Neural crest cell (in vitro differentiated cells): Measurements from ENCODE around the gene LIF. TPM values are rescaled to one million over a fixed set of nuclear protein-coding genes. Genes with fewer than 3 reads are reported as not detected.
A peak's percentile ranks its signal among the peaks of the same experiment; 100 is the strongest.

Experiments used
- DNase-seq: peaks from one replicate; pipeline ENCODE4 v3.0.0; 2021; ENCODE audit warnings: low read depth, mixed read lengths, low spot score
- H3K27ac Mint-ChIP-seq: one replicate; pipeline ENCODE4 v1.8.0; 2021; ENCODE audit warnings: mild to moderate bottlenecking, mixed read lengths; ENCODE audit not compliant: unreplicated experiment
- H3K27me3 Mint-ChIP-seq: 2 replicates; pipeline ENCODE4 v1.8.0; 2021; ENCODE audit warnings: low read depth, mild to moderate bottlenecking, mixed read lengths
- H3K36me3 Mint-ChIP-seq: 2 replicates; pipeline ENCODE4 v1.8.0; 2021; ENCODE audit warnings: low read depth, mild to moderate bottlenecking, mixed read lengths
- H3K4me1 Mint-ChIP-seq: 2 replicates; pipeline ENCODE4 v1.8.0; 2021; ENCODE audit warnings: mixed read lengths
- H3K4me3 Mint-ChIP-seq: one replicate; pipeline ENCODE4 v1.8.0; 2021; ENCODE audit warnings: mild to moderate bottlenecking, mixed read lengths
- H3K9me3 Mint-ChIP-seq: 2 replicates; pipeline ENCODE4 v1.8.0; 2021; ENCODE audit warnings: mixed read lengths
- CTCF ChIP-seq: fragments of 200-600 bp; sonication (generic); conservative IDR thresholded peaks from 2 replicates; pipeline ENCODE4 v1.5.0; 2021; ENCODE audit warnings: antibody characterized with exemption, mild to moderate bottlenecking
- total RNA-seq: library from RNA; stranded (reverse); gene quantifications from 2 replicates; pipeline ENCODE4 v1.2.1, GENCODE V29; 2021

LIF gene
- total RNA-seq, 1 donor from 2014 or later, result 1.1 TPM

- H3K27ac Mint-ChIP-seq, result no peak overlapping the region
- H3K9me3 Mint-ChIP-seq, result peaks cover 6% of the 10 kb centered on the region
- H3K36me3 Mint-ChIP-seq, result no peaks in the 10 kb centered on the region
- peaks cover 33% of the 10 kb centered on the region for H3K4me1 Mint-ChIP-seq
- no peak for TF ChIP-seq CTCF
- peaks cover 3% of the 10 kb centered on the region for H3K27me3 Mint-ChIP-seq
- no peak for DNase-seq
- no peak overlapping the region for H3K4me3 Mint-ChIP-seq
These were observed 49.2 kb downstream of the LIF start for GRCh38 chr22:30197389-30197788.

GRCh38 chr22:30196880-30197336, 49.7 kb downstream of the LIF start:
- no peak for TF ChIP-seq CTCF
- Mint-ChIP-seq H3K27ac (peak overlapping the region; percentile 96), H3K9me3 (peaks cover 6% of the 10 kb centered on the region), H3K4me1 (peaks cover 33% of the 10 kb centered on the region), H3K27me3 (peaks cover 3% of the 10 kb centered on the region), H3K36me3 (no peaks in the 10 kb centered on the region), H3K4me3 (peak overlapping the region; percentile 65)
- DNase-seq, result no peak

- peak; percentile 23 for DNase-seq
- Mint-ChIP-seq H3K4me1 (peaks cover 33% of the 10 kb centered on the region), H3K4me3 (peak overlapping the region; percentile 65), H3K27ac (peak overlapping the region; percentile 96), H3K36me3 (no peaks in the 10 kb centered on the region), H3K27me3 (peaks cover 3% of the 10 kb centered on the region), H3K9me3 (peaks cover 3% of the 10 kb centered on the region)
- no peak for TF ChIP-seq CTCF
These were observed 50.2 kb downstream of the LIF start for GRCh38 chr22:30196141-30196879.

- Mint-ChIP-seq H3K27ac (peak overlapping the region; percentile 96), H3K4me3 (peak overlapping the region; percentile 65), H3K27me3 (peaks cover 3% of the 10 kb centered on the region), H3K4me1 (peaks cover 33% of the 10 kb centered on the region), H3K9me3 (peaks cover 3% of the 10 kb centered on the region), H3K36me3 (no peaks in the 10 kb centered on the region)
- no peak for TF ChIP-seq CTCF
- no peak for DNase-seq
These were observed 51.1 kb downstream of the LIF start for GRCh38 chr22:30195245-30196140.

GRCh38 chr22:30193031-30193775, 53.4 kb downstream of the LIF start:
- peaks cover 29% of the 10 kb centered on the region for H3K4me1 Mint-ChIP-seq
- H3K4me3 Mint-ChIP-seq, result no peak overlapping the region
- H3K9me3 Mint-ChIP-seq, result no peaks in the 10 kb centered on the region
- no peaks in the 10 kb centered on the region for H3K36me3 Mint-ChIP-seq
- no peaks in the 10 kb centered on the region for H3K27me3 Mint-ChIP-seq
- TF ChIP-seq CTCF, result no peak
- no peak for DNase-seq
- no peak overlapping the region for H3K27ac Mint-ChIP-seq
